ENCODE measurements around the gene S100A10. TPM values are rescaled to one million over a fixed set of nuclear protein-coding genes. Genes with fewer than 3 reads are reported as not detected.
A peak's percentile ranks its signal among the peaks of the same experiment; 100 is the strongest.

Gene S100A10
- total RNA-seq, 1 experiment from 2014 or later, result 2,143 TPM

GRCh38 chr1:151992303-151993083 lies 1.2 kb downstream of the S100A10 start:
- H3K27me3 Mint-ChIP-seq (ENCODE audit: insufficient read depth, unreplicated experiment), result no peaks in the 10 kb centered on the region
- CTCF ChIA-PET, result interaction anchor here (0.6 to 2.8 kb wide), 7 partner anchors 9 to 56 kb away, joined by 3 to 16 read pairs (median 4); no protein-coding TSS in a partner anchor

GRCh38 chr1:151991663-151992302 lies 1.9 kb downstream of the S100A10 start:
- Histone ChIP-seq H3K27me3 (replicated peaks; ENCODE audit: control insufficient read depth, insufficient read depth, low read length) (no peaks in the 10 kb centered on the region), H3K9me3 (no peaks in the 10 kb centered on the region), H3K36me3 (ENCODE audit: control insufficient read depth, insufficient read depth, low read length) (peaks cover 7% of the 10 kb centered on the region), H3K4me1 (peaks cover 55% of the 10 kb centered on the region), H3K4me3 (ENCODE audit: low read depth, low read length) (peak overlapping the region; percentile 88)
- no peaks in the 10 kb centered on the region for H3K9me3 Mint-ChIP-seq (ENCODE audit: unreplicated experiment)
- CTCF ChIA-PET, result interaction anchor here (0.6 to 2.8 kb wide), 6 partner anchors 9 to 31 kb away, joined by 3 to 16 read pairs (median 4); no protein-coding TSS in a partner anchor
- H3K36me3 Mint-ChIP-seq (ENCODE audit: insufficient read depth, unreplicated experiment), result peaks cover 86% of the 10 kb centered on the region
- BruUV-seq (replicated peaks), result TSS peak; percentile 30
- H3K4me1 Mint-ChIP-seq (ENCODE audit: low read depth, unreplicated experiment), result peaks cover 37% of the 10 kb centered on the region
- peak overlapping the region; percentile 88 for H3K4me3 Mint-ChIP-seq (ENCODE audit: unreplicated experiment)
- intact Hi-C loops (cut with micrococcal nuclease; ENCODE audit: unreplicated experiment), result loop anchor here (1.0 to 5.0 kb wide), 3 partner anchors 10 to 794 kb away; partner anchors contain the start of gene PIP5K1A
- peak overlapping the region; percentile 99 for H3K27ac Mint-ChIP-seq (ENCODE audit: unreplicated experiment)
- no peaks in the 10 kb centered on the region for H3K27me3 Mint-ChIP-seq (ENCODE audit: insufficient read depth, unreplicated experiment)
- TF ChIP-seq CTCF (IDR thresholded peaks at IDR 0.05; ENCODE audit: insufficient read depth in 1 of 2, low read depth in 1 of 2, low read length in 1 of 2, severe bottlenecking in 1 of 2, unreplicated experiment in 1 of 2), result no peak
- DNase-seq, result no peak
- POLR2A ChIA-PET, result interaction anchor here (1.0 to 3.4 kb wide), 7 partner anchors 9 to 55 kb away, joined by 4 to 56 read pairs (median 8); no protein-coding TSS in a partner anchor

More at GRCh38 chr1:151992303-151993083, 1.2 kb downstream of the S100A10 start:
- Mint-ChIP-seq H3K4me1 (ENCODE audit: low read depth, unreplicated experiment) (peaks cover 39% of the 10 kb centered on the region), H3K4me3 (ENCODE audit: unreplicated experiment) (peak overlapping the region; percentile 88), H3K27ac (ENCODE audit: unreplicated experiment) (peak overlapping the region; percentile 99), H3K9me3 (ENCODE audit: unreplicated experiment) (no peaks in the 10 kb centered on the region), H3K36me3 (ENCODE audit: insufficient read depth, unreplicated experiment) (peaks cover 79% of the 10 kb centered on the region)
- Histone ChIP-seq H3K36me3 (ENCODE audit: control insufficient read depth, insufficient read depth, low read length) (peaks cover 7% of the 10 kb centered on the region), H3K27me3 (replicated peaks; ENCODE audit: control insufficient read depth, insufficient read depth, low read length) (no peaks in the 10 kb centered on the region), H3K4me3 (ENCODE audit: low read depth, low read length) (peak overlapping the region; percentile 88), H3K4me1 (peaks cover 56% of the 10 kb centered on the region), H3K9me3 (no peaks in the 10 kb centered on the region)
- no TSS peak for BruUV-seq (replicated peaks)
- DNase-seq, result peak; percentile 89 to 95
- TF ChIP-seq CTCF (IDR thresholded peaks at IDR 0.05; ENCODE audit: insufficient read depth in 1 of 2, low read depth in 1 of 2, low read length in 1 of 2, severe bottlenecking in 1 of 2, unreplicated experiment in 1 of 2), result no peak
- intact Hi-C loops (cut with micrococcal nuclease; ENCODE audit: unreplicated experiment), result loop anchor here (1.0 to 5.0 kb wide), 3 partner anchors 9 to 795 kb away; partner anchors contain the start of gene PIP5K1A
- POLR2A ChIA-PET, result interaction anchor here (0.6 to 3.4 kb wide), 11 partner anchors 9 to 212 kb away, joined by 3 to 56 read pairs (median 6); partner anchors contain the start of gene THEM4

DNA sequence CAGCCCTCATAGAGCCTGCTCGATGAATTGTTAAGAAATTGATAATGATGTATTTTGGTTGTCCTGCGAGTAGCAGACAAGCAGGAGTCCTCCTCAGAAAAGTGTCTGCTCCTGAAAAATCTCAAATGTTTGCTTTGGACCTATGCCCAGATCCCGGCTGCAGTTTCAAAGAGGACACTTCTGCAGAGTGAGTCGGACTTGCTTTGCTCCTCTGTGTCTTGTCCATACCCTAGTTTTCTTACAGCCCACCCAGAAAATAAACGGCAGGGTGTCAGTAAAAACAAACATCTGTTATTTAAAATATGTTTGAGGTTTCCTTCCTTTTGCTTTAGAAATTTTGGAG lies 2.8 kb downstream of the S100A10 start:
- no TSS peak for BruUV-seq (replicated peaks)
- Histone ChIP-seq H3K9me3 (no peaks in the 10 kb centered on the region), H3K4me3 (ENCODE audit: low read depth, low read length) (peak overlapping the region; percentile 88), H3K27me3 (replicated peaks; ENCODE audit: control insufficient read depth, insufficient read depth, low read length) (no peaks in the 10 kb centered on the region), H3K36me3 (ENCODE audit: control insufficient read depth, insufficient read depth, low read length) (peaks cover 7% of the 10 kb centered on the region), H3K4me1 (peaks cover 57% of the 10 kb centered on the region)
- no peak for DNase-seq
- POLR2A ChIA-PET, result interaction anchor here (0.9 to 3.7 kb wide), 3 partner anchors 10 to 18 kb away, joined by 4 to 80 read pairs (median 15); no protein-coding TSS in a partner anchor
- intact Hi-C loops (cut with micrococcal nuclease; ENCODE audit: unreplicated experiment), result loop anchor here (5.0 kb wide), 1 partner anchor 794 kb away; the partner anchor contains the start of gene PIP5K1A
- Mint-ChIP-seq H3K4me1 (ENCODE audit: low read depth, unreplicated experiment) (peaks cover 44% of the 10 kb centered on the region), H3K36me3 (ENCODE audit: insufficient read depth, unreplicated experiment) (peaks cover 96% of the 10 kb centered on the region), H3K4me3 (ENCODE audit: unreplicated experiment) (peak overlapping the region; percentile 88), H3K9me3 (ENCODE audit: unreplicated experiment) (no peaks in the 10 kb centered on the region), H3K27ac (ENCODE audit: unreplicated experiment) (peak overlapping the region; percentile 99), H3K27me3 (ENCODE audit: insufficient read depth, unreplicated experiment) (no peaks in the 10 kb centered on the region)
- TF ChIP-seq CTCF (IDR thresholded peaks at IDR 0.05; ENCODE audit: insufficient read depth in 1 of 2, low read depth in 1 of 2, low read length in 1 of 2, severe bottlenecking in 1 of 2, unreplicated experiment in 1 of 2), result no peak
- CTCF ChIA-PET, result interaction anchor here (0.9 to 2.8 kb wide), 2 partner anchors 11 to 22 kb away, joined by 4 to 16 read pairs; no protein-coding TSS in a partner anchor

Measured in Caco-2 (cell line).